Activated gamma-delta T cell (primary cell): ENCODE data around the gene TMEM150B.
"Not testable (repeated sequence)": the region's sequence is repeated elsewhere in the genome, so short reads cannot be mapped to it uniquely, and the experiment has no call there.

ENCODE experiments used
- DNase-seq: peaks from one replicate; lab custom pipeline; 2025; lab: John Stamatoyannopoulos, UW

The TMEM150B gene

GRCh38 chr19:55339105-55339888 is 14.2 kb upstream of the TMEM150B start, which contains the start of gene KMT5C:
KMT5C (plus strand) TSS chr19:55339876; CDS start chr19:55341937, 2,061 bp downstream.
- peak; percentile 99 for DNase-seq

GRCh38 chr19:55336101-55336500 is 11.0 kb upstream of the TMEM150B start:
- no peak for DNase-seq

- DNase-seq: no peak
Observed at GRCh38 chr19:55333870-55334269, 8.7 kb upstream of the TMEM150B start.

- not testable (repeated sequence) for DNase-seq
Observed at GRCh38 chr19:55329791-55330190, 4.7 kb upstream of the TMEM150B start.

GRCh38 chr19:55328774-55329318 is 3.7 kb upstream of the TMEM150B start:
- DNase-seq: not testable (repeated sequence)

GRCh38 chr19:55324662-55325061 is 479 bp downstream of the TMEM150B start:
- DNase-seq: no peak

GRCh38 chr19:55322204-55322885 is 2.8 kb downstream of the TMEM150B start:
- no peak for DNase-seq

- DNase-seq: no peak
Observed at GRCh38 chr19:55321466-55322137, 3.5 kb downstream of the TMEM150B start.

- DNase-seq: no peak
Observed at GRCh38 chr19:55320844-55321419, 4.2 kb downstream of the TMEM150B start.

- DNase-seq: no peak
Observed at GRCh38 chr19:55319785-55320184, 5.4 kb downstream of the TMEM150B start.

GRCh38 chr19:55316646-55317045 is 8.5 kb downstream of the TMEM150B start:
- DNase-seq: no peak

GRCh38 chr19:55315956-55316525 is 9.1 kb downstream of the TMEM150B start:
- no peak for DNase-seq

- no peak for DNase-seq
Observed at GRCh38 chr19:55314396-55314795, 10.7 kb downstream of the TMEM150B start.

GRCh38 chr19:55312621-55313512 is 12.3 kb downstream of the TMEM150B start:
- no peak for DNase-seq

- DNase-seq: no peak
Observed at GRCh38 chr19:55311797-55312196, 13.3 kb downstream of the TMEM150B start.

- DNase-seq: no peak
Observed at GRCh38 chr19:55311397-55311796, 13.7 kb downstream of the TMEM150B start.

- no peak for DNase-seq
Observed at GRCh38 chr19:55310498-55310897, 14.6 kb downstream of the TMEM150B start.

GRCh38 chr19:55309448-55309847 is 15.7 kb downstream of the TMEM150B start:
- no peak for DNase-seq

GRCh38 chr19:55308281-55308680 is 16.9 kb downstream of the TMEM150B start:
- DNase-seq: no peak

- no peak for DNase-seq
Observed at GRCh38 chr19:55306712-55307111, 18.4 kb downstream of the TMEM150B start.
